ENCODE measurements around the gene GIMD1.

- TF ChIP-seq CTCF (IDR thresholded peaks at IDR 0.05; ENCODE audit: insufficient read depth, low read depth, low read length) (no peak), EZH2 (IDR thresholded peaks at IDR 0.05; ENCODE audit: insufficient read depth, low read length) (no peak)
Measured at GRCh38 chr4:106362086-106362825, 6.3 kb downstream of the GIMD1 start.
